Retina (tissue), 1 donor: ENCODE data around the gene AK1.

Experiments
- DNase-seq: peaks from one replicate; pipeline ENCODE4 v3.0.0-alpha.2; 2016

Gene AK1

DNA sequence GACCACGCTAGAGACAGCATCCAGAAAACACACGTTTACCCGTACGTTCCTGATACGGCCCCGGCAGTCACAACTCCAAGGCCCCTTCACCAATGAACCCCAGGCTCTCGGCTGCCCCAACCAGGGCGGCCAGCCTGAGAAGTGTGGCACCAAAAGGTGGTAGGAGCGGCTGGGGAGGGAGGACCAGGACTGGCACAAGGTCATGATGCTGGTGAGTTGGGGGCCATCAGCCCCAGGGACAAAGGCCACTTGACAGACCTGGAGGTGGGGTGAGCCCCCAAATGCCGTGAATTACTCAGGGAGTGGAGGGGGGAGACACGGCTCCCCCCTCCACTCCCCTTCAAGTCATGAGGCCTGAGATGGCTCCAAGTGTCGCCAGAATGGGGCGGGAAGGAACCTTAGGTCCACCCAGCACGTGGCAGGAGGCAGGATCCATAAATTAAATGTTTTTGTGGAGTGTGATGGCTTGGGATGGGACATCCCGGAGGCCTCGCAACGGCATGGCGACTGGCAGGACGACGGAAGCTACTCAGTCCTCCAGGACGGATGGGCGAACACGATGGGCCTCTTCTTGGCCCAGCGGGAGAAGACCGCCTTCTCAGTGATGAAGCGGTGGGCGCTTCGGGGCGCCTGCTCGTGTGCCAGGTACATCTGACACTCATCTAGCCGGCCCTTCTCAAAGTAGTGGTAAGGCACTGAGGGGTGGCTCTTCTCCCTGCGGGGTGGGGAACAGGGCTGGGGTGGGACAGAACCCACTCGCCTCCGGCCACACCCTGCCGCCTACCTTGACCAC is 30.6 kb upstream of the AK1 start:
- DNase-seq: no peak

GRCh38 chr9:127905788-127906191 is 28.3 kb upstream of the AK1 start:
- DNase-seq: no peak

- no peak for DNase-seq
These were observed 27.7 kb upstream of the AK1 start for GRCh38 chr9:127905004-127905728.

DNA sequence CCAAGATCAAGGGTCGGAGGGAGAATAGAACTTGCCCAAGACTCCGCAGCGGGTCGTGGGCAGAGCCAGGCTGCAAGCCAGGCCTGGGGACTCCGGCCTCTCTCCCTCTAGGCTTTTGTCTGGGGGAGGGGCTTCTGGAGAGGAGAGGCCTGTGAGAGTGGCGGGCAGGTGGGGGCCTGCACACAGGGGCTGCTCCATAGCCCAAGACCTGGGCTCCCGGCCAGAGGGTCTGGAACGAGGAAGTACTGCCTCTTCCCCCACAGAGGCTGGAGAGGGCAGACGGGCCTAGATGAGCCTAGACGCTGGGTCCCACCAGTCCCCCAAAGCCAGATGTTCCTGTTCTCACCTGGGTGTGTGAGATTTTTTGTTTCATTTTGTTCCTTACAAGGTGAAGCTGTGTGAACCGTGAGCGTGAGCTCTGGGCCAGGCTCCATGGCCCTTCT is 27.1 kb upstream of the AK1 start:
- DNase-seq: no peak

DNA sequence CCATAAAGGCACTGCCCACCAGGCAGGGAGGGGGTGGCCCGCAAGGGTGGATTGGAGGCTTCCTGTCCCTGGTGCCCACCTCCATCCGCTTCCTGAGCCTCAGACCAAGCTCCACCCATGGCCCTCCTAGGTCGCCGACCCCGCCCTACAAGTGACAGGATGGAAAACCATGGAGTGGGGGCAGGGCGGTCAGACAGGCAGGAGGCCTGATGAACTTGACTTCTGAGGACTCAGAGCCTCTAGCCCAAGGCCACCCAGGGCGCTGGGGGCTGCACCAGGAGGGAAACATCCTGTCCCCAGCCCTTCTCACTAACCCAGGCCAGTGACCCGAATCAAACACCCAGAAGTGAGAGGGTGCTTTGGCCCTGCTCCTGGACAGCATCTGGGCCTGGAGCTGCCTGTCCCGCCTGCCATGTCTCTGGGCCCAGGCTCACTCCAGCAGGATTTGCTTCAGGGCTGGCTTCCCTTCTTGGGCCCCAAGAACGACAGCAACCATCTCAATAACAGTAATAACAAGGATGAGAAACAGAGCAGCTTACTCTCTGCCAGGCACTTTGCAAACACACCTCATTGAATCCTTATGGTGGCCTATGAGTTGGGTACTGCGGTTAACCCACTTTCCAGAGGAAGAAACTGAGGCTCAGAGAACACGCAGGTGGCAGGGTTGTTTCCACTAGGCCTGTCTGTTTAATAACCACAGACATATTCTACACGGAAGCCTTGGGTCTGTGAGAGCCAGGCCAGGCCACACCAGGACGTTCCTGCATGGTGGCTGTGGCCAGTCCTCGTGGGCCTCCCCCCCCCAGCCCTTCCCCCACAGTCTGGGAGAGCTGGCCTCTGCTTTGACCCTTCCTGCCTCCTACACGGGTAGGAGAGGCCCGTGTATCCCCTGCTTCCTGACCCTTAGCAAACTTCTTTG is 26.3 kb upstream of the AK1 start:
- no peak for DNase-seq

- peak; percentile 68 for DNase-seq
These were observed 21.9 kb upstream of the AK1 start, which contains the start of gene ST6GALNAC6 for GRCh38 chr9:127899128-127899943. Gene ST6GALNAC6 (minus strand): TSS chr9:127899603. CDS start chr9:127897981, 1,622 bp downstream.

GRCh38 chr9:127898433-127899127 is 21.1 kb upstream of the AK1 start:
- DNase-seq: peak; percentile 73

DNA sequence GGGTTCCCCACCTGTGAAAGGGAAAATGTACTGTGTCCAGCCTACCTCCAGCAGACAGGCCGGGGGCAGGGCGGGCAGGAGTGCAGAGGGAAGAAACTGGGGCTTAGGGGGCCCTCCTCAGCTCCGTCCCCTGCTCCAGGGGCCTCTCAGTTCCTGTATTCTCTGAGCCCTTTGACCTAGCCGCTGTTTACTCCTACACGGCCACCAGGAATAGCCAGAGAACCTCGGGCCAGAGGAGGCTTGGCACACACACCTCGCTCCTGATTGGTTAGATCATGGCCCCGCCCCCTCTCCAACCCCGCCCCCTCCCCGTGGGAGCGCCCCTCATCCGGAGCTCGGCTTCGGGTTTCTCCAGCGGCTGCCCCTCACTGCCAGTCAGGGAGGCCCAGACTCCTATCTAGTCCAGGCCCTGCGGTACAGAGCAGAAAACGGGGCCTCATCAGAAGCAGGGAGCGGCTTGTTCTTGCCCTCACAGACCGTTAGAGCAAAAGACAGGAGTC is 19.8 kb upstream of the AK1 start:
- DNase-seq: peak; percentile 72

DNA sequence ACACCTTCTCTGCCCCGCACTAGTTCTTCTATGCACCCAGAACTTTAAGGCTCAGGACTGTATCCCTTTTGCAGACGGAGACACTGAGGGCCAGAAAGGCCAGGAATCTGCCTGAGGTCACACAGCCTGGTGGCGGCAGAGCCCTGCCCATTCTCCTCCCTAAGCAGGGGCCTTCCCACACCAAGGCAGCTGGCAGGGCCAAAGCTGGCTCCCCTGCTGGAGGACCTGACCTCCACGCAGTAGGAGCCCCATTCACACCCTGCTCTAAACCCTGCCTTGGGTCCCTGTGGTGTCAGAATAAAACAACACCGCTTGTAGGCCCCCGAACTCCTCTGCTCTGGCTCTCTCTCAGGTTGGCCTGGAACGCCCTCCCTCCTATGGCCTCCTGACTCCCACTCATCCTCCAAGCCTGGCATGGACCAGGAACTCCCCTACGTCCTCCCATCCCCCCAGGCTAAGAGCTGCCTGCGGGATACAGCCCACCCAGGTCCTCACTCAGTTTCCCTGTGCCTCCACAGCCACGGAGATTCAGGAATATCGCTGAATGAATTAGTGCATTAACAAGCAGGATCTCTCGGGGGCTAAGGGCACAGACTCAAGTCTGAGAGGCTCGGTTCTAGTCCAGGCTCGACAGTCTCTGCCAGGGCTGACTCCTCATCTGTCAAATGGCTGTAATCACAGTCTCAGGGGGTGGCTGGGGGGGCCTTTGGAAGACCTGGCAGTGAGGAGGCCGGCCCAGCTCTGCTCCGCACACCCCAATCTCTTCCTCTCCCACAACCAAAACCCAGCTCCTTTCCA is 19.1 kb upstream of the AK1 start:
- DNase-seq: no peak

- DNase-seq: no peak
These were observed 18.3 kb upstream of the AK1 start for GRCh38 chr9:127895811-127896210.

GRCh38 chr9:127893392-127893791 is 15.9 kb upstream of the AK1 start:
- no peak for DNase-seq

GRCh38 chr9:127892831-127893230 is 15.4 kb upstream of the AK1 start:
- DNase-seq: no peak

- no peak for DNase-seq
These were observed 12.6 kb upstream of the AK1 start for GRCh38 chr9:127890053-127890452.

DNA sequence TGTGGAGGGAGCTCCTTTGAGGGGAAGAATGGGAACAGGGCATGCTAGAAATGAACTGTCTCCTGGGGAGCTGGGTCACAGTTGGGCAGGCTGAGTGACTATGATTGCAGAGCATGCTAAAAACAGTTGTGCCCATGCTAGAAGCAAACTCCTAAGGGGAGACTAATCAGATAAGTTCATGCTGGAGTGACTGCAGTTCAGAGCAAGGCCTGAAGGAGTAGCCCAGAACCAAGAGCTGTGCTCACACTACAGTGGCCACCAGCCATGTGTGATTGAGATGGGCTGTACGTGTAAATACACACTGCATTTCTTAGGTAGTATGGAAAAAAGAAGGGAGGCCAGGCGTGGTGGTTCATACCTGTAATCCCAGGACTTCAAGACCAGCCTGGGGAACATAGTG is 10.3 kb upstream of the AK1 start:
- DNase-seq: no peak

GRCh38 chr9:127886401-127886972 is 9.0 kb upstream of the AK1 start:
- no peak for DNase-seq

GRCh38 chr9:127885508-127886281 is 8.2 kb upstream of the AK1 start:
- no peak for DNase-seq

DNA sequence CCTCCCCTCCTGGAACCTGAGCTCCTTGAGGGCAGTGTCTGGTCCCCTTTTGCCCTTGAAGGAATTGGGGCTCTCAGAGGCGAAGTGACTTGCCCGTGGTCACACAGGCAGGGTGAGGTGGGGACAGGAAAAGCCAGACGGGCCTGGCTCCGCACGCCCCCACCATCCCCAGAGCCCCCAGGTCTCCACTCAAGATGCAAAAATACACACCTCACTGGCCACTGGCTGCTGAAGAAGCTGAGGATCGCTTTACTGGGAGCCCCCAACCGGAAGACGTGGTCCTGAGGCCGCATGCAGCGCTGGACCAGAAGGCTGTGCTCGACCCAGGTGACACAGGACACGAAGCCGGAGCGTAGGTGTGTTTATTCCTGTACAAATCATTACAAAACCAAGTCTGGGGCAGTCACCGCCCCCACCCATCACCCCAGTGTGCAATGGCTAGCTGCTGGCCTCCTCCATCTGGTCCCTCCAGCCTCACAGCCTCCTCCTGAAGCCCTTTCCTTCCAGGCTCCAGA is 7.6 kb upstream of the AK1 start:
- no peak for DNase-seq

- DNase-seq: no peak
These were observed 7.0 kb upstream of the AK1 start for GRCh38 chr9:127884427-127884911.

GRCh38 chr9:127883959-127884358 is 6.5 kb upstream of the AK1 start:
- DNase-seq: no peak
